GM18861 (cell line): ENCODE results near the gene RAB8A.
"Not testable (repeated sequence)": the region's sequence is repeated elsewhere in the genome, so short reads cannot be mapped to it uniquely, and the experiment has no call there.

ENCODE experiments used
- ATAC-seq: cut with Tn5 transposase; IDR thresholded peaks from one replicate; pipeline ENCODE4 v1.9.1; 2021; ENCODE audit not compliant: unreplicated experiment

The RAB8A gene

DNA sequence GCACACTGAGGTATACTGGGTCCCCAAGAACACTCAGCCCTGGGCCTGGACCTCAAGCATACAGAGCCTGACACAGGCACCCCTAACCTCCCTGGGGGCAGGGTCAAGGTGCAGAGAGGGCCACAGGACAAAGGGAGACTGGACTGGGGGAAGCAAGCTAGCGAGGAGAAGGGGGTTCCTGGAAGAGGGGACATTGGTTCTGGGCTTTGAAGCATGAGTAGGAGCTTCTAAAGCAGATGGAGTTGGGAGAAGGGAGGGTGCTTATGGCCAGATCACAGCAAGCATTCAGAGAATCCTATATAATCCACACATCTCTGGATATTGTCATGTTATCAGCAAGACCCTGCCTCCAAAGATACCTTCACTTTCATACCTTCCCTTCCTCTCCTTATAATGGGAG lies 58.4 kb downstream of the RAB8A start:
- no peak for ATAC-seq

DNA sequence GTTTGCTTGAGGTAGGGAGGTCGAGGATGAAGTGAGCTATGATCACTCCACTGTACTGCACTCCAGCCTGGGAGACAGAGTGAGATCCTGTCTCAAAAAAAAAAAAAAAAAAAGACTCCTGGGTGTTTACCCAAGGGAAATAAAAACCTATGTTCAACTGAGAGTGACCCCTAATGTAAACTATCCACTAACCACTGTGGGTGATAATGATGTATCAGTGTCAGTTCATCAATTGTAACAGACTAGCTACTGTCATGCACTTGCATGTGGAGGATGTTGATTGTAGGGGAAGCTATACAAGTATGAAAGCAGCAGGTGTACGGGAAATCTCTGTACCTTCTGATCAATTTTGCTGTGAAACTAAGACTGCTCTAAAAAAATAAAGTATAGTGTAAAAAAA lies 64.3 kb downstream of the RAB8A start:
- no peak for ATAC-seq

DNA sequence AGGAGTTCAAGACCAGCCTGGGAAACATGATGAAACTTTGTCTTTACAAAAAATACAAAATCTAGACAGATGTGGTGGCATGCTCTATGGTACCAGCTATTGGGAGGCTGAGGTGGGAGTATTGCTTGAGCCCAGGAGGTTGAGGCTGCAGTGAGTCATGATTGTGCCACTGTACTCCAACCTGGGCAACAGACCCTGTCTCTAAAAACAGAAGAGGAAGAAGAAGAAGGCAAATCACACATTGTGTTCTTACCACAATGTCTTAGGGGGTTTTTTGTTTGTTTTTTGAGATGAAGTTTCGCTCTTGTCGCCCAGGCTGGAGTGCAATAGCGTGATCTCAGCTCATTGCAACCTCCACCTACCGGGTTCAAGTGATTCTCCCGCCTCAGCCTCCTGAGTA lies 67.2 kb downstream of the RAB8A start:
- not testable (repeated sequence) for ATAC-seq

DNA sequence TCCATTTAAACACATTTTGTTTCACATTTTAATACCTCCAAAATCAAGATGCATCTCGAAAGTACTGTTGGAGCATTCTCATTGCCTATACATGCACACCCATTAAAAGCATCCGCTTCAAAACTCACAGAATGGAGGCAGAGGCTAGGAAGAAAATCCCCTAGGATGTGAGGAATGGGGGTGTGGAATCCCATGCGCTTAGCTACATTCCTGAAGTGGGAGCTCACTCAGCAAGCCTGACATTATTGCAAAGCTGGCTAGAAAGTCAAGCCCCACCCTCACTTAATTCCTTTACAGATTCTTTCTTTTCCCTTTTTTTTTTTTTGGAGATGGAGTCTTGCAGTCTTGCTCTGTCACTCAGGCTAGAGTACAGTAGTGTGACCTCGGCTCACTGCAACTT lies 68.9 kb downstream of the RAB8A start:
- ATAC-seq: no peak
